Sciatic nerve (tissue), 2 donors: ENCODE results near the gene KDELR3. TPM values are rescaled to one million over a fixed set of nuclear protein-coding genes. Genes with fewer than 3 reads are reported as not detected.

Experiments
- ATAC-seq: fragments of 200-7000 bp; cut with Tn5 transposase; one replicate; pipeline ENCODE4 v1.9.1; 2020; ENCODE audit warnings: mild to moderate bottlenecking, moderate library complexity
- DNase-seq: peaks from one replicate; pipeline ENCODE4 v3.0.0-alpha.2; 2020; ENCODE audit warnings: low spot score
- intact Hi-C: fragments of 100-400 bp; cut with DNase I; formaldehyde crosslinking; loops from one replicate; pipeline ENCODE4 v1.14.2; 2022
- total RNA-seq: library from RNA; stranded (reverse); fragmentation: NEBNext Ultra II Directional; extraction: Animal tissue kit (Norgen Biotek cat#: 25700); gene quantifications from one replicate; pipeline ENCODE4 v1.2.1, GENCODE V29; 2021
- donor health status: DM: no; HTN: no; CAD: no.
- donor health status: DM: no; HTN: no; CAD: no.

The KDELR3 gene
- total RNA-seq: 15.4 TPM

GRCh38 chr22:38467904-38468442, at the start of gene KDELR3:
KDELR3 (plus strand) TSS chr22:38468096; CDS start chr22:38468234, 138 bp downstream.
- peak; percentile 86 for ATAC-seq
- intact Hi-C loops: no loop called here
- DNase-seq: peak; percentile 86

- intact Hi-C loops: no loop called here
- DNase-seq: no peak
- no peak for ATAC-seq
Measured at GRCh38 chr22:38418589-38418988, 49.3 kb upstream of the KDELR3 start.

- intact Hi-C loops: no loop called here
- no peak for ATAC-seq
- no peak for DNase-seq
Measured at GRCh38 chr22:38419121-38419857, 48.6 kb upstream of the KDELR3 start.

GRCh38 chr22:38419858-38420160, 48.1 kb upstream of the KDELR3 start:
- no peak for ATAC-seq
- intact Hi-C loops: no loop called here
- no peak for DNase-seq

- no peak for ATAC-seq
- intact Hi-C loops: no loop called here
- DNase-seq: no peak
Measured at GRCh38 chr22:38420734-38421133, 47.2 kb upstream of the KDELR3 start.

DNA sequence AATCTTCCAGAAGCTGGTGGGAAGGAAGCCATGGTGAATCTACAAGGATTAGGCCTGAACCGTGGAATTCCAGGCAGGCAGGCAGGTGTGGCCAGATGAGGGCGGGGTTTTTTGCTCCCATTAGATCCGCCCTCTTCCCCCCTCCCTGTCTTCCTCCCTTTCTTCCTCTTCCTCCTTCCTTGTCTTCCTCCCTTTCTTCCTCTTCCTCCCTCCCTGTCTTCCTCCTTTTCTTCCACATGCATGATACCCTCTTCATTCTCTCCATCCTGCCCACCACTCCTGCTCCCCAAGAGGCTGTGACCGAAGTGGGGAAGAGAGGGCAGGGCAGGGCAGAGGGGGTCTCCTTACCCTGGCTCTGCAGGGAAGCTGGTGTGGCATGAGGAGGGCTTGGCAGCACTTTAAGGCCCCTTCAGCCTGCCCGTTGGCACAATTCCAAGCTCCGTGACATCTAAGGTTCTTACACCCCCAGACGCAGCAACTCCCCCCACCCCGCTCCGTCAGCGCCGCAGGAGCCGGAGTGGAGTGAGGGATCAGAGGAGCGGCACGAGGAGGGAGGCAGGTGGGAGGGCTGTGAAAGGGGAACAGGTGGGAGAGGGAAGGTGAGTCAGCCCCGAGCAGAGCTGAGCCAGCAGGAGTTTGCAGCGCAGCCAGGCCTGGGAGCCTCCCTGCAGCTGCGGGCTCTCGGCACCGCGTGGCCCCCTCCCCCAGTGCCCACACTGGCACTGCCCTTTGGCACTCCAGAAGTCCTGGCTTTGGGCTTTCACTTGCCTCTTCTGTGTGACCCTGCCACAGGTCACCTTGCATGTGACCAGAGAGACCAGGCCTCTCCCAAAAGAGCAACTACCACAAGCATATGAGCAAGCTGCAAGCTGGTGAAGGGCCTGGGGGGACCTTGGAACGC, 45.0 kb upstream of the KDELR3 start:
- ATAC-seq: no peak
- intact Hi-C loops: no loop called here
- no peak for DNase-seq

DNA sequence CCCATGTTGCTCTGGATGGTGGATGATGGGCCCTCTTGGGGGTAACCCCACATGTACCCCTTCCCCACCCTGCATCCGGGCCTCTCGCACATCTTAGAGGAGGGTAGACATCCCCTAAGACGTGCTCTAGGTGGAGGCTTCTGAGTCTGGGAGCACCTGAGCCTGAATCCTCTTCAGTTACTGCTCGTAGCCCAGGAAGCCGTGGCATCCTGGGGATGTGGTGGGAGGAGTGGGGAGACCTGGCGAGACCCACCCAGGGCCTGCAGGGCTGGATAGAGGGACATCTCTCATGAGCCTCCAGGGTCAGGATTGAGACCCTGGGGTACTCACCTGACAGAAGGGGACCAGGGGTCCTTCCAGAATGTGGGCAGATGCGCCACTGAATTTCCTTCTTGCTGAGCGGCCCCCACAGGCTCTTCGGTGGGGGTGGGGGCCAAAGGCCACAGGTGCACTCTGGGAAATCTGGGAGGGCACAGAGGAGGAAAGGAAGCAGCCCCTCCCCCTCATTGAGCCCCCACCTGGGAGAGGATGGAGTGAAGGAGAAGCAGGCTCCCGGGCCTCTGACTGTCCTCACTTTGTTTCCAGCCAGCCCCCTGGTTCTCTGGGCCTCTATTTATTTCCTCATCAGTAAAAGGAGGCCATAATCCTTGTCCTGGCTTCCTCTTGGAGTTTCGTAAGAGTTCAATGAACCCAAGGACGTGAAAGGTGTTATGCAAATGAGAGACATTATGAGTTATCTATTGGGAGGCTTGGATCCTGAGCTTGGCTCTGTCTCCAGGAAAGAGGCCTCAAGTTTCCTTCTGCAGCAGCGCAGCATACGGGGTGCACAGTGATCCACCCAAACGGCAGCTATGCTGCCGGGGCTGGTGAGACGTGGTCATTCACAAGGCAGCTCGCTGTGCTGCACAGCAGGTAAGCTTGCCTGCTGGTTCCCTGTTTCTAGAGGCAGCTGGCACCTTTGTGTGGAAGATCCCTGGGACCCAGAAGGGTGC, 44.1 kb upstream of the KDELR3 start:
- no peak for ATAC-seq
- no peak for DNase-seq
- intact Hi-C loops: no loop called here

GRCh38 chr22:38424525-38425080, 43.3 kb upstream of the KDELR3 start:
- intact Hi-C loops: no loop called here
- ATAC-seq (no peak), DNase-seq (no peak)

GRCh38 chr22:38426628-38427027, 41.3 kb upstream of the KDELR3 start:
- ATAC-seq: no peak
- intact Hi-C loops: no loop called here
- DNase-seq: no peak

DNA sequence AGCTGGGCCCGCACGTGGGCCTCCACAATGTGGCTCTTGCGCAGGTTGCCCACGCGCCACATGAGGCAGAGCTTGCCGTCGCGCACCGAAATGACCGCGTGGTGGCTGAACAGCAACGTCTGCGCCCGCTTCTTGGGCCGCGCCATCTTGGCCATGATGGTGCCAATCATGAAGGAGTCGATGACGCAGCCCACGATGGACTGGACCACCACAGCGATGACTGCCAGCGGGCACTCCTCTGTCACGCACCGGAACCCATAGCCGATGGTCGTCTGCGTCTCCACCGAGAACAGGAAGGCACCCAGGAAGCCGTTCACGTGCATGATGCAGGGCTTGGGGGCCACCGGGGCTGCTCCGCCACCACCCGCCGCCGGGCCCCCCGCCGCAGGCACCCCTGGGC, 40.4 kb upstream of the KDELR3 start:
- ATAC-seq: no peak
- intact Hi-C loops: no loop called here
- no peak for DNase-seq

DNA sequence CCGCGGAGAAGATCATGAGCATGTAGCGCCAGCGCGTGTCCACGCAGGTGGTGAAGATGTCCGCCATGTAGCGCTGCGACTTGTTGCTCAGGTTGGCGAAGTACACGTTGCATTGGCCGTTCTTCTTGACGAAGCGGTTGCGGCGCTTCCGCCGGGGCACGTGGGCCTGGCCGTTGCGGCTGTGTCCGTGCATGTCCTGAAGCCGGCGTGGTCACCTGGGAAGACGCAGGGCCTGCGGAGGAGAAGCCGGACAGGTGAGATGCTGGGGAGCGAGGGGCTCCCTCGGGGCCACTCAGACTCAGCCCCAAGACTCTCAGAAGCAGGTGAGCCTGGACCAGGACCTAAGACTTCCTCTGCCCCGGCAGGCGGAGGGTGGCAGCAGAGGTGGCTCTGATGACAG, 40.0 kb upstream of the KDELR3 start:
- no peak for ATAC-seq
- intact Hi-C loops: no loop called here
- no peak for DNase-seq

- intact Hi-C loops: no loop called here
- ATAC-seq (no peak), DNase-seq (no peak)
Measured at GRCh38 chr22:38428714-38429113, 39.2 kb upstream of the KDELR3 start.

GRCh38 chr22:38429499-38430068, 38.3 kb upstream of the KDELR3 start:
- intact Hi-C loops: no loop called here
- ATAC-seq: peak; percentile 39

DNA sequence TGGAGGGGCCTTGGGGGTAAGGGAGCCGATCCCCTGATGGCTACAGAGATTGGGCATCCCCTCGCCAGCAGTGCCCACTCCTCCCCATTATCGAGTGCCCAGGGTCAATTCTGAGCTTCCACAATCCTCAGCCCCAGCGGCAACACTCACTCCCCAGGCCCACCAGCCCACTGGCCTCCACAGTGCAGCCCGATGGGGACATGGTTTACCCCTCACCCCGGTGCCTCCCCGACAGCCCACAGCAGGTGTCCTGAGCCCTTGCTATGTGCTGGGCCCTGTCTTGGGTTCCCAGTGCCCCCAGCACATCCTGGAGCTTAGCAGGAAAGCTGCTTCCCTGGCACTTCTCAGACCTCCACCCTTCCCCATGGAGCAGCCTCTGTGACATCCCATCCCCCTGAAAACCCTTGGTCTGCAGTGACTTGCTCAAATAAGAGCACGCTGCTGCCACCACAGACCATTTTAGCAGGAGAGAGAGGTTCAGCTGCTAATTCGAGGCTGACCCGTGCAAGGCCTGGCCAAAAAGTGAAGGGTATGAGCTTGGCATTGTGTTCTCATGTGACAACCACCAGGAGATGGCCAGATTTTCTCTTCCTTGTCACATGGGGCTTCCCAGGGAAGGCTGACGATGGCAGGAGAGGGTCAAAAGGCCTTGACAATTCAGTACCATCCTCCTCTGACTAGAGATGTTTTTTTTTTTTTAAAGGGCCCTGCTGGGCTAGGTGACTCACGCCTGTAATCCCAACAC, 36.5 kb upstream of the KDELR3 start:
- DNase-seq (no peak), ATAC-seq (no peak)
- intact Hi-C loops: no loop called here

More at GRCh38 chr22:38429499-38430068, 38.3 kb upstream of the KDELR3 start:
- no peak for DNase-seq

DNA sequence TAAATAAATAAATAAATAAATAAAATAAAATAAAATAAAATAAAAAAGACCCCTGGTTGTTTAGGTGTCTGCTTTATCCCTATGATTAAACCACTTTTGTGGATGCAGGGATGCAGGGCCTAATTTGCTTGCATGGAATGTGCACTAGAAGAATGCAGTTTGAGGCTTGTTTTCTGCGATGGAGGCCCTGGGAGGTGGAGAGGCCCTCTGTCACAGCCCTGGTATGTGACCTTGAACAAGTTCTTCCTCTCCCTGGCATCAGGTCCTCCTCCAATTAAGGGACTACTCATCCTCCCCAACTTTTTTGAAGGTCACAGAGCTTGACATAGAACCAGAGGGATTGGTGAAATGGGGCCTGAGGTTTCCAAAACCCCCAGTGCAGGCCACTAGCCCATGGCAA, 35.6 kb upstream of the KDELR3 start:
- DNase-seq (no peak), ATAC-seq (no peak)
- intact Hi-C loops: no loop called here

GRCh38 chr22:38433871-38434270, 34.0 kb upstream of the KDELR3 start:
- intact Hi-C loops: no loop called here
- ATAC-seq: no peak
- no peak for DNase-seq

GRCh38 chr22:38435010-38435409, 32.9 kb upstream of the KDELR3 start:
- no peak for ATAC-seq
- no peak for DNase-seq
- intact Hi-C loops: no loop called here

- no peak for DNase-seq
- no peak for ATAC-seq
- intact Hi-C loops: no loop called here
Measured at GRCh38 chr22:38435965-38436364, 31.9 kb upstream of the KDELR3 start.
